Heart right ventricle (tissue), 16 donors: Measurements from ENCODE around the gene ZNF644. TPM values are rescaled to one million over a fixed set of nuclear protein-coding genes. Genes with fewer than 3 reads are reported as not detected.

ENCODE experiments used
- ATAC-seq, 8 donors: fragments of 200-7000 bp; cut with Tn5 transposase; one replicate each; pipeline ENCODE4 v1.9.1; 2020; ENCODE audit warnings: mild to moderate bottlenecking in 8 of 8, moderate library complexity in 8 of 8, moderate number of reproducible peaks in 1 of 8
- DNase-seq, 2 donors: peaks; one replicate each; pipeline ENCODE4 v3.0.0-alpha.2; 2020
- H3K27ac ChIP-seq, 10 donors: fragments of 200-600 bp; sonication (generic) in 2 of 10; one replicate each; pipeline versions ENCODE4 v1.5.0 to v1.8.0; 2020 to 2022; ENCODE audit warnings: mild to moderate bottlenecking in 3 of 10
- H3K27me3 ChIP-seq, 7 donors: fragments of 200-600 bp; one replicate each; pipeline ENCODE4 v1.8.0; 2021 to 2022; ENCODE audit warnings: mild to moderate bottlenecking in 2 of 7
- H3K36me3 ChIP-seq, 9 donors: fragments of 200-600 bp; sonication (generic) in 1 of 9; one replicate each; pipeline versions ENCODE4 v1.5.0 to v1.8.0; 2020 to 2022; ENCODE audit warnings: mild to moderate bottlenecking in 2 of 9
- H3K4me1 ChIP-seq, 9 donors: fragments of 200-600 bp; sonication (generic) in 1 of 9; one replicate each; pipeline versions ENCODE4 v1.5.0 to v1.8.0; 2020 to 2022; ENCODE audit warnings: mild to moderate bottlenecking in 4 of 9
- H3K4me3 ChIP-seq, 10 donors: fragments of 200-600 bp; sonication (generic) in 2 of 10; one replicate each; pipeline versions ENCODE4 v1.5.0 to v1.8.0; 2020 to 2022; ENCODE audit warnings: mild to moderate bottlenecking in 7 of 10, moderate library complexity in 2 of 10
- H3K9me3 ChIP-seq, 11 donors: fragments of 200-600 bp in 10 of 11; sonication (generic) in 2 of 11; one replicate each; pipeline versions ENCODE4 v1.5.0 to v1.8.0; 2013 to 2022; ENCODE audit warnings: mild to moderate bottlenecking in 2 of 11, control low read depth in 1 of 11, moderate library complexity in 1 of 11
- CTCF ChIP-seq, 9 donors: fragments of 200-600 bp; sonication (generic) in 2 of 9; IDR thresholded peaks; one replicate each; pipeline versions ENCODE4 v1.5.0 to v1.8.0; 2021 to 2022; ENCODE audit warnings: antibody characterized with exemption in 9 of 9, mild to moderate bottlenecking in 5 of 9, moderate library complexity in 1 of 9
- WGBS, 2 donors: extraction: QIAGEN DNeasy Blood & Tissue Kit; methylation state at CpG; one replicate each; pipeline ENCODE4 v1.1.7; 2013; ENCODE audit warnings: inconsistent platforms in 1 of 2; 5-methylcytosine and 5-hydroxymethylcytosine counted together
- intact Hi-C, 10 donors: fragments of 100-400 bp; cut with DNase I; formaldehyde crosslinking; loops; one replicate each; pipeline versions ENCODE4 v1.11.1 to v1.14.2; 2022
- polyA plus RNA-seq, 2 donors: library from polyadenylated mRNA; stranded (reverse); fragments of 200-250 nt; gene quantifications; one replicate each; pipeline ENCODE4 v1.2.3, GENCODE V29; 2013
- total RNA-seq, 10 donors: library from RNA; stranded (reverse); fragmentation: NEBNext Ultra II Directional in 3 of 10; extraction: Animal tissue kit (Norgen Biotek cat#: 25700) in 3 of 10; gene quantifications; one replicate each; pipeline versions ENCODE4 v1.2.1 to v1.2.4, GENCODE V29; 2021 to 2023
- donor health status: Arrhythmogenic right ventricular cardiomyopathy.
- donor health status: ischemic (EF 13 %, LVEDD 7.1; RV severe dilation, severe dysfunction).
- donor health status: healthy with polysubstance abuse.
- donor health status: DM: no; HTN: yes; CAD: no.
- donor health status: DM: no; HTN: no; CAD: no.
- donor health status: ischemic (EF 25% LVEDD 6.9; RV normal size, moderate dysfunction).
- donor health status: ischemic (EF 25% LVEDD 5.7; RV mildly dilated, moderate dysfunction).
- donor health status: healthy.
- donor health status: DM: yes; HTN: yes; CAD: no.
- donor health status: Ischemic cardiomyopathy.
- donor health status: ischemic (EF 35%, LVEDD 5.7; RV mildly dilated, moderate dysfunction).
- donor health status: nonischemic (EF 11% LVEDD 7.7; RV severe dilation, severe dysfunction).
- donor health status: DM: yes; HTN: yes; CAD: no.
- donor health status: PGD.
- donor health status: ischemic (EF 29% LVEDD 5.4; RV normal size, mild dysfunction).
- donor health status: nonischemic (EF 23%, LVEDD 6.1; RV moderate dilation, normal function).

The ZNF644 gene
- total and polyA plus RNA-seq, 12 donors, result 10.7 to 48.0 (median 33.6) TPM

- Histone ChIP-seq H3K36me3 (no peaks in the 10 kb centered on the region), H3K4me3 (no peak overlapping the region), H3K27me3 (no peaks in the 10 kb centered on the region), H3K4me1 (peaks cover 0 to 24% (median 14%) of the 10 kb centered on the region in 9 donors), H3K27ac (no peak overlapping the region), H3K9me3 (peaks cover 0 to 40% (median 0%) of the 10 kb centered on the region in 11 donors)
- no peak for DNase-seq
- intact Hi-C loops, result no loop called here
- no peak for ATAC-seq
- no peak for TF ChIP-seq CTCF (IDR thresholded peaks at IDR 0.05)
- 93 to 97% methylated on average over 2 of the region's 2 CpGs for WGBS, 2 donors
These were observed 17.7 kb downstream of the ZNF644 start for GRCh38 chr1:91004145-91004544.

GRCh38 chr1:90996742-90997413 is 25.0 kb downstream of the ZNF644 start:
- Histone ChIP-seq H3K4me3 (no peak overlapping the region), H3K36me3 (peaks cover 0 to 8% (median 0%) of the 10 kb centered on the region in 9 donors), H3K27me3 (no peaks in the 10 kb centered on the region), H3K27ac (no peak overlapping the region), H3K9me3 (peaks cover 0 to 53% (median 0%) of the 10 kb centered on the region in 11 donors), H3K4me1 (peaks cover 0 to 30% (median 10%) of the 10 kb centered on the region in 9 donors)
- WGBS, 2 donors, result 95 to 97% methylated on average over 2 of the region's 2 CpGs
- TF ChIP-seq CTCF (IDR thresholded peaks at IDR 0.05), result no peak
- ATAC-seq (no peak), DNase-seq (no peak)
- intact Hi-C loops, result no loop called here

- Histone ChIP-seq H3K36me3 (peaks cover 0 to 8% (median 0%) of the 10 kb centered on the region in 9 donors), H3K4me3 (no peak overlapping the region), H3K9me3 (peaks cover 0 to 52% (median 0%) of the 10 kb centered on the region in 11 donors), H3K27me3 (no peaks in the 10 kb centered on the region), H3K4me1 (peaks cover 0 to 35% (median 12%) of the 10 kb centered on the region in 9 donors), H3K27ac (no peak overlapping the region)
- intact Hi-C loops, result no loop called here
- no peak for TF ChIP-seq CTCF (IDR thresholded peaks at IDR 0.05)
- DNase-seq (no peak), ATAC-seq (no peak)
These were observed 26.4 kb downstream of the ZNF644 start for GRCh38 chr1:90995311-90995894.

- H3K4me1 ChIP-seq, result peaks cover 0 to 41% (median 14%) of the 10 kb centered on the region in 9 donors
- H3K4me3 ChIP-seq, result no peak overlapping the region
- peaks cover 0 to 8% (median 0%) of the 10 kb centered on the region in 9 donors for H3K36me3 ChIP-seq
- intact Hi-C loops, result no loop called here
- no peak for TF ChIP-seq CTCF (IDR thresholded peaks at IDR 0.05)
- H3K27ac ChIP-seq, result no peak overlapping the region
- H3K9me3 ChIP-seq, result peaks cover 0 to 48% (median 0%) of the 10 kb centered on the region in 11 donors
- ATAC-seq (no peak), DNase-seq (no peak)
- 88 to 100% methylated on average over 1 of the region's 1 CpG for WGBS, 2 donors
- no peaks in the 10 kb centered on the region for H3K27me3 ChIP-seq
These were observed 27.4 kb downstream of the ZNF644 start for GRCh38 chr1:90994461-90994860.
